Activated CD4-positive, alpha-beta T cell treated with anti-CD3 and anti-CD28 coated beads, Interleukin-2, amount 10 ng/mL, durations not matched to agents 7 days and 5 days (primary cell): ENCODE results near the gene GBGT1. TPM values are rescaled to one million over a fixed set of nuclear protein-coding genes. Genes with fewer than 3 reads are reported as not detected.

Experiments
- CTCF ChIA-PET: fragments of 350-600 bp; sonication (Branson Sonifier 250); formaldehyde crosslinking; loops from one replicate; lab custom pipeline; 2021; ENCODE audit warnings: antibody characterized with exemption; lab: Charles Lee
- POLR2A ChIA-PET: fragments of 350-600 bp; sonication (Branson Sonifier 250); formaldehyde crosslinking; loops from one replicate; lab custom pipeline; 2021; ENCODE audit warnings: antibody characterized with exemption; lab: Charles Lee
- DNase-seq: peaks from one replicate; pipeline ENCODE4 v3.0.0-alpha.2; 2020
- H3K27ac Mint-ChIP-seq: one replicate; pipeline ENCODE4 v1.8.0; 2021; ENCODE audit warnings: mild to moderate bottlenecking, moderate library complexity, mixed read lengths
- H3K27me3 Mint-ChIP-seq: one replicate; pipeline ENCODE4 v1.8.0; 2021; ENCODE audit warnings: mixed read lengths
- H3K36me3 Mint-ChIP-seq: one replicate; pipeline ENCODE4 v1.8.0; 2021; ENCODE audit warnings: low read depth, mixed read lengths
- H3K4me1 Mint-ChIP-seq: one replicate; pipeline ENCODE4 v1.8.0; 2021; ENCODE audit warnings: mixed read lengths
- H3K4me3 Mint-ChIP-seq: one replicate; pipeline ENCODE4 v1.8.0; 2021; ENCODE audit warnings: mild to moderate bottlenecking, moderate library complexity, mixed read lengths
- H3K9me3 Mint-ChIP-seq: one replicate; pipeline ENCODE4 v1.8.0; 2021; ENCODE audit warnings: mixed read lengths
- total RNA-seq, 2 experiments: library from RNA; stranded (reverse); gene quantifications; one replicate each; pipeline ENCODE4 v1.2.3, GENCODE V29; 2021

Gene GBGT1
- total RNA-seq, 2 experiments from 2014 or later: 2.4 to 2.7 TPM

DNA sequence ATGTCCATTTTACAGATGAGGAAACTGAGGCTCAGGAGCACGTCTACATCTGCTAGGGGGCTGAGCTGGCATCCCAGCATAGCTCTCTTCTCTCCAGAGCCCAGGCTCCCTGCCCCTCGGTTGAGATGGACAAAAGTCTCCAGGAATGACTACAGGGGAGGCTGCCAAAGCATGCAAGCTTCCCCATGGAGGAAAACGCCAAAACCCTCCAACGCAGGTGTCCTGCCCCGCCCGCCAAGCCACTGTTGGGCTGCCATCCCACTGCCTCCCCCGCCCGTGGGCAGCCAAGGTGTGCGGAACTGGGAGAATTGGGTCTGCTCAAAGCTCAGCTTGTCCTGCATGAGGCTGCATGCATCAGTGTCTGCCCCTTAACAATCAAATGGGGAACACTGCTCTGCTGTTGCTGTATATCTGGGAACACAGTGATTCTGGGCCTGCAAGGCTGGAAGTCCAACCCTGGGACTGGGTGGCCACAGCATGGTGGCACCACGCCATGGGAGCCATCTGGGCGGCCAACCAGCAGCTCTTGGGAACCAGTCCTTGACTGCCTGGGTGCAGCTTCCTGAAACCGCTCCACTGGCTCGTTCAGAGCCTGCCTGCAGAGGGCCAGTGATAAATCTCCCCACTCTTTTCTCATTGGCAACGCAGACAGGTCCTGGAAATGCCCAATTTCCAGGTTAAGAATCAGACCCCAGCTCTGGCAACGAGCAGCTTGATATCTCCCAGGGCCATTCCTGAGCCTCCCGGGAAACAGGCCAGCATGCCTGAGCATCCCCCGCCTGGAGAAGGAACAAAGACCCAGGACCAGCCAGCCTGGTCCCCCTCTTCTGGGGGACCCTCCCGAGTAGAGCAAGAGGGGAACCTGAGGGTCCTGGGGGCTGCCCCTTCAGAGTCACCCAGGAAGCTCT, 46.2 kb downstream of the GBGT1 start:
- Mint-ChIP-seq H3K9me3 (no peaks in the 10 kb centered on the region), H3K27ac (no peak overlapping the region), H3K4me3 (no peak overlapping the region), H3K4me1 (peaks cover 73% of the 10 kb centered on the region), H3K27me3 (no peaks in the 10 kb centered on the region), H3K36me3 (no peaks in the 10 kb centered on the region)
- DNase-seq: no peak
- CTCF ChIA-PET: interaction anchor here (0.6 to 5.2 kb wide), 8 partner anchors 10 to 173 kb away, joined by 3 to 45 read pairs (median 12); partner anchors contain the start of gene TSC1
- POLR2A ChIA-PET: no interaction called here

DNA sequence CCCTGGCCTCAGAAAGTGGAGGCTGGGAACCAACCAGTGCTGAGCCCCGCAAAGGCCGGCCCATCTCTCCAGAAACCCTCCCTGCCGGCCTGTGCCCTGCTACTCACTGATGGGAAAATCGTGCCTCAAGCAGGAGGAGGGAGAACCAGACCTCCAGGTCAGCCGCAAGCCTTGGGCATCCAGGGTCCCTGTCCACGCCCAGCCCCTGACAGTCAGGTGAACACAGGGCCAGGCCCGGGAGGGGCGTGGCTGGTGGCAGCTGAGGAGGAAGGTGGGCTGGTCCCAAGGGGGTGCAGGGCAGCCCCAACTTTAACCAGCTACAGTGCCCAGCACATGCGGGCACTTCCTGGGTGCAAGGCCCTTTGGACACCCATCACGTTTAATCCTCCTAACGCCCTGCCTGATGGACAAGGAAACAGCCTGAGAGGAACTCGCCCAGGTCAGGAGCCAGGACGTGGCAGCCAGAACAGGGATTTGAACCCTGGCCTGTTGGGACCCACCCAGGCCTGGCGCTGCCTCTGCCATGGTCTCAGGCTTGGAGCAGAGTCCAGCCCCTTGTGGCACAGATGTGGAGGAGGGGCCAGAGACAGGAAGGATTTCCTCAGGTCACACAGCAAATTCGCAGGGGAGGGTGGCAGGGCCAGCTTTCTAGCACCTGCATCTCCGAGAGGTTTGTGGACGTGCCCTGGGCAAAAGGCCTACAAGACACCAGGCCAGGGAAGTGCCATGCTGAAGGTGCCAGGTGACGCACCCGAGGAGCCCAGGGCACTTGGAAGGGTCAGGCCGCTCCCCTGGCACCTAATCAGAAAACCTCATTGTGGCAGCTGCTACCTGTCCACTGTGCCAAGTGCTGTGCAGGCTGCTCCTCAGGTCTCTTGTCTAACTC, 47.1 kb downstream of the GBGT1 start:
- Mint-ChIP-seq H3K4me1 (peaks cover 67% of the 10 kb centered on the region), H3K27me3 (no peaks in the 10 kb centered on the region), H3K36me3 (peaks cover 3% of the 10 kb centered on the region), H3K4me3 (no peak overlapping the region), H3K27ac (no peak overlapping the region), H3K9me3 (no peaks in the 10 kb centered on the region)
- no peak for DNase-seq
- CTCF ChIA-PET: interaction anchor here (0.6 to 5.2 kb wide), 10 partner anchors 9 to 172 kb away, joined by 3 to 45 read pairs (median 7); partner anchors contain the start of gene TSC1
- POLR2A ChIA-PET: no interaction called here

DNA sequence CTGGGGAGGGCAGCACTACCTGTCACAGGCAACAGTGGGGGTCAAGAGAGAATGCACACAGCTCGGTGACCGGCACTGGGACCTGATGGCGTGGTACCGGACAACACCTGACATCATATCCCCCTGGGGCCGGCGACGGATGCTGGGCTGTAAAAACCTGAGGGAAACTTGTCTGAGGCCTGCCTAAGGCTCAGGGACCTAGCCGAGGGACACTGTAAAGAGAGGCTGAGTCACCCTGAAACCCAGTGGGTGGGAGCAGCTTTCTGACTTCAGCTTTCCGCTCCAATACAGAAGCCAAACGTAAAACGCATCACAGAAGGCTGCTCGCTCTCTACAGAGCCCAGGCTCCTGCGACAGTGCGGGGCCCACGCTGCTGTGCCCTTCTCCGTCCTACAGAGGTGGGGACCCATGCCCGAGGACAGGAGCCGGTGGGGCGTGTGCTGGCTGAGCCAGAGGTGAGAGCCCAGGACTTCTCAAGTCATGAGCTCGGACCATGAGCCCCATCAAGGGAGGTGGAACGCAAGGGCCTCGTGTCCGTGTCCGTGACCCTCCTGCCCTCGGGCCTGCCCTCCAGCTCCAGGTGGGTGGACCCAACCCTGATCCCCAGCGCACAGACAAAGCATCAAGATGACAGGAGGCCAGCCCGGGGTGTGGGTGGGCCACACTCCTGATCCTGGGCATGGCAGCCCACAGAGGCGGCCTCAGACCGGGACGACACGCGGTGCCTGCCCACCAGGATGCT, 47.9 kb downstream of the GBGT1 start:
- Mint-ChIP-seq H3K36me3 (peaks cover 3% of the 10 kb centered on the region), H3K4me1 (peaks cover 63% of the 10 kb centered on the region), H3K27me3 (no peaks in the 10 kb centered on the region), H3K4me3 (no peak overlapping the region), H3K9me3 (no peaks in the 10 kb centered on the region), H3K27ac (peak overlapping the region; percentile 69)
- ChIA-PET CTCF (interaction anchor here (1.0 to 5.2 kb wide), 7 partner anchors 10 to 135 kb away, joined by 3 to 45 read pairs (median 9); no protein-coding TSS in a partner anchor), POLR2A (no interaction called here)
- DNase-seq: peak; percentile 53

DNA sequence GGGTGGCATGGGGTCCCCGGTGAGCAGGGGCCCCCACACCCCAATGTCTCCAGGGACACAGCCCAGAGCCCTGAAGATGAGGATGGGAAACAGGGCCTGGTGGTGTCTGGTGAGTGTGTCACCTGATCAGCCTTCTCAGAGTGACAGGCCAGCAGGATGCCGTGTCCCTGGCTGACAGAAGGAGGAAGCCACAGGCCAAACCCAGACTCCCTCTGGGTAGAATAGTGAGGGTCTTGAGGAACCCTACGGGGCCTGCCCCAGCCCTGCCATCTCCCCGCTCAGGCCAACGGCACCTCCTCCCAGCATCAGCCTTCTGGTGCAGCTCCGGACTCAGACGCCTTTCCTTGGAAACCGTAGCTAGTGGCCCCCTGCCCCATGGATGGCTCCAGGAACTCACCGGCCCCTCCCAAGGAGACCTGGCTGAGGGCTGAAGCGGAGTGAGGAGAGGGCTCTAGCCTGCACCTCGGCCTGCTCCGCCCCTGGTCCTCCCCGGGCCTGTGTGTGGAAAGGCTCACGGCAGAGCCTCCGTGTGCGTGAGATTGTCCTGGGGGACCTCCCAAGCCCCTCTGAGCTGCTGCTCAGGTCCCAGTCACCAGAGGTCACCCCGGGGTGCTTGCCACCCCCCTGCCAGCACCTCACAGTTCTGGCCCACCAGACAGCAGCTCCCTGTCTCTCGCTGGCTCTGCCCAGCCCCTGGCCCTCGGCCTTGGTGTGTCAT, 48.7 kb downstream of the GBGT1 start:
- H3K27me3 Mint-ChIP-seq: no peaks in the 10 kb centered on the region
- peaks cover 7% of the 10 kb centered on the region for H3K36me3 Mint-ChIP-seq
- no peak overlapping the region for H3K4me3 Mint-ChIP-seq
- H3K9me3 Mint-ChIP-seq: no peaks in the 10 kb centered on the region
- peak overlapping the region; percentile 60 for H3K27ac Mint-ChIP-seq
- peaks cover 59% of the 10 kb centered on the region for H3K4me1 Mint-ChIP-seq
- no peak for DNase-seq
- ChIA-PET POLR2A (no interaction called here), CTCF (interaction anchor here (1.0 to 5.2 kb wide), 8 partner anchors 9 to 134 kb away, joined by 3 to 45 read pairs (median 8); no protein-coding TSS in a partner anchor)

DNA sequence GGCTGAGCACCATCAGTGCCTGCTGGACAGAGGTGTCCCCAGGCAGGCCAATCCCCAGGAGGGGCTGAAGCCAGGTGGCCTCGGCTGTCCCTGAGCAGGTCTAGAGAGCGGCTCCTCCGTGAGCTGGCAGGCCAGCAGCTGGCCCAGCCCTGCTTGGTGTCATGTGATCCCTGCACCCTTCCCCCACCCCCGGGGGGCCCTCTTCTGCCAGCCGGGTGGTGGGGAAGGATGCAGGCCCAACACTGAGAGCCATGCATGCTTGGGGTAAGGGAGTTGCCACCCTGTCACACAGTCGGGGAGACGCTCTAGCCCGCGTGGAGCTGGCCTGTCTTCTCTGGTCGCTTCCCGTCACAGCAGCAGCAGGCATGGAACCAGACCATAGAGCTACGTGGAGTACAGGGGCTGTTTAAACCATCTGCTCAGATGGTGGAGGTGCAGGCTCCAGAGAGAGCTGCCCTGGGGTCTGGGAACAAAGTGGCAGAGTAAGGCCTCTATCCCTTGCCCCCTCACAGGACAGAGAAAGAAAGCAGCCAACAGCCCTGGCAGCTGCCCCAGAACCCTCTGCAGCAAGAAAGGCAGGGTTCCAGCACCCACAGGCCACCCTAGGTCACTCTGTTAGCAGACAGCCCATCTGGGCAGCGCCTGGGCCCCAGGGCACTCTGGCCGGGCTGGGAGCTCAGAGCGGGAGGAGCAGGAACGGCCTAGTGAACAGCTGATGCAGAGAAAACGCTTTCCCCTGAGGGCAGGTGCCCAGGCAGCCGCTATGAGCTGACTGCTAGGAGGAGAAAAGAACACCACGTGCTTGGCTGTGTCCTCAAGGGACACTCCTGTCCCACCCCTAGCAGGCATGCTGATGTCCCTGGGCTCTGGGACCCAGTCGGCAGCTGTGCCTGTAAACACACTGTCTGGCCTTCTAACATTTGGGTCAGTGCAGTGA, 49.5 kb downstream of the GBGT1 start:
- H3K4me3 Mint-ChIP-seq: no peak overlapping the region
- H3K9me3 Mint-ChIP-seq: no peaks in the 10 kb centered on the region
- CTCF ChIA-PET: interaction anchor here (0.6 to 4.8 kb wide), 6 partner anchors 8 to 401 kb away, joined by 3 to 25 read pairs (median 6); no protein-coding TSS in a partner anchor
- H3K4me1 Mint-ChIP-seq: peaks cover 57% of the 10 kb centered on the region
- peaks cover 12% of the 10 kb centered on the region for H3K36me3 Mint-ChIP-seq
- peak overlapping the region; percentile 25 for H3K27ac Mint-ChIP-seq
- no peak for DNase-seq
- POLR2A ChIA-PET: no interaction called here
- no peaks in the 10 kb centered on the region for H3K27me3 Mint-ChIP-seq

DNA sequence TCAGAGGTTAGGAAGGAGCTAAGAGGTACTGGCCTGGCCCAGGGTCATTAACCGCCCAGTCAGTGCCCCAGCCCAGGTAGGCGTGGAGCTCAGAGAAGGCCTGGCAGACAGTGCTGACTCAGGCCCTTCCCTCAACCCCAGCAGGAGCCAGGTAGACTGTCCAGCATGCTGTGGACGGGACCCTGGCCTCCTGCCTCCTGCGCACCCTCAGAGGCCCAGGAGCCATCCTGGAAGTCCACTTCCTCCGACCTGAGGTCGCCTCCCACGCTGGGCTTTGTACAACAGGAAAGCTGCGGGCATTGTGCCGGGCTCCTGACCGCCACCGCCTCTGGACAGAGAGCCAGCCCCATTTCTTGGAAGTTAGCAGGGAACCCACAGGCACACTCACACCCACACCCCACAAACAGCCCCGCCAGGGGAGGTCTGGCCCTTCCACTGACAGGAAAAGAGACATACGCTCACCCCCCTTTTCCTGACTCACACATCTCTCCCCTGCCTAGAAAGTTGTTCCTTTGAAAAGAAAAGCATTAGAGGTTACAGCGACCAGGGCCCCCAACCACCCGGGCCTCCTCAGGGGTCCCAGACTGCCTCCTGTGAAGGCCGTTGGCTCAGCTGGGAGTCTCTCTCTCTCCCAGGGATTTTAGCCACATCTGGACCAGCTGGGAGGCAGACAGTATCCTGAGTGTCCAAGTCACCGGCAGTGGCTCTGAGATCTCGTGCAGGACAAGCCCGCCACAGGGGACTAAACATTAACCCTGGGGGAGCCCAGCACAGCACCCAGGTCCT, 50.4 kb downstream of the GBGT1 start:
- Mint-ChIP-seq H3K27me3 (no peaks in the 10 kb centered on the region), H3K9me3 (no peaks in the 10 kb centered on the region), H3K4me1 (peaks cover 53% of the 10 kb centered on the region), H3K36me3 (peaks cover 12% of the 10 kb centered on the region), H3K27ac (peak overlapping the region; percentile 82), H3K4me3 (no peak overlapping the region)
- POLR2A ChIA-PET: no interaction called here
- CTCF ChIA-PET: interaction anchor here (0.8 to 4.8 kb wide), 7 partner anchors 7 to 91 kb away, joined by 3 to 25 read pairs (median 4); no protein-coding TSS in a partner anchor
- no peak for DNase-seq

DNA sequence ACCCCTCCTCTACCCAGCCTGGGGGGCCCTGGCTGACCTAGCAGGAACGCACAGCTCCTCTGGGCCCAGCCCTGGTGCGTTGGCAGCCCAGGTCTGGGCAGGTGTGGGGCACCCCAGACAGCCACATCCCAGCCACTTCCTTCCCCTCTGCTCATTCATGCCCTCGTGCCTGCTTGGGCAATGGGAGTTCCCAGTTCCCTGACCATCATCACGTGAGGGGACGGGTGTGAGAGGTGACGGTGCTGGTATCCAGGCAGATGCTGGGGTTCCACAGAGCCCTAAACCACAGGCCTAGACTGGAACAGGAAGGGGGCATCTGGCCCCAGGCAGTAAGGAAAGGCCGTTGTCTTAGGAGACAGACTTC, 51.1 kb downstream of the GBGT1 start:
- POLR2A ChIA-PET: no interaction called here
- Mint-ChIP-seq H3K4me3 (no peak overlapping the region), H3K4me1 (peaks cover 49% of the 10 kb centered on the region)

DNA sequence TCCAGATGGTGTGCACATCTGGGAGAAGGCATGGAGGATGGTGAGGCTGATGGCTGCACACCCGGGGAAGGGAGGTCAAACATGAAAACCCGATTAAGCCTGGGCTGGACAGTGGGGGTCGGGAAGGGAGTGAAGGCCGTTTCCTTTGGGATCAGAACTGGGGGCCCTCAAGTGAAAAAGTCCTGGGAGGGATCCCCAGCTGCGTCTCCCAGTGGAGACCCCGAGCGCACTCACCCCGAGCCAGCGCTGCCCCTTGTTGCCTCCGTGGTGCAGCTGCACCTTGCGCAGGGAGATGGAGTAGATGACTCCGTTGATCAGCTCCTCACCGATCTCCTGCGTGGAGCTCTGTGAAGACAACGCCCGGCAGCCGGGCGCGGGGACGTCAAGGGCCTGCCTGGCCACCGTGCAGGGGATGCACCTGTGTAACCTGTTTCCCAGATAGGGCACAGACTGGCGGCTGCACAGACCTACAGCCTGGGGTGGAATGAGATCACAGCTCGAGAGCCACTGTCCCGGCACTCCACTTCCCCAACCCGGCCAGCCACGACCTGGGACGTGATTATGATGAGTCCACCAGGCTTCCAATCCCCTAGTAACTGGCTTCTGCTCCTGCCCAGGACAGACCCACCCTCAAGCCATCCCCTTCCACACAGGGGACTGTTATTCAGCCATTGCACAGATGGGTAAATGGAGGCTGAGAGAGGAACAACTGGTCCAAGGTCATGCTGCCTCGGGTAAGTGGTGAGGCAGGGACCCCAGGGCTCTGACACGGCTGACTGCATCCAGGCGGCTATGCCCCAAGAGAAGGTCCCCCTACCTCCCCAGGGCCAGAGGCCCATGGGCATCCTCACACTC, 51.7 kb downstream of the GBGT1 start:
- Mint-ChIP-seq H3K27ac (peak overlapping the region; percentile 60), H3K4me3 (no peak overlapping the region), H3K4me1 (peaks cover 43% of the 10 kb centered on the region), H3K27me3 (no peaks in the 10 kb centered on the region), H3K9me3 (no peaks in the 10 kb centered on the region), H3K36me3 (peaks cover 17% of the 10 kb centered on the region)
- no peak for DNase-seq
- CTCF ChIA-PET: interaction anchor here (1.0 to 1.7 kb wide), 6 partner anchors 11 to 90 kb away, joined by 3 to 7 read pairs (median 4); no protein-coding TSS in a partner anchor
- POLR2A ChIA-PET: no interaction called here

More for the DNA sequence above, 51.1 kb downstream of the GBGT1 start:
- Mint-ChIP-seq H3K27ac (peak overlapping the region; percentile 50), H3K36me3 (peaks cover 15% of the 10 kb centered on the region), H3K9me3 (no peaks in the 10 kb centered on the region), H3K27me3 (no peaks in the 10 kb centered on the region)
- CTCF ChIA-PET: interaction anchor here (1.0 to 1.7 kb wide), 4 partner anchors 21 to 90 kb away, joined by 3 to 7 read pairs (median 4); no protein-coding TSS in a partner anchor
- no peak for DNase-seq

DNA sequence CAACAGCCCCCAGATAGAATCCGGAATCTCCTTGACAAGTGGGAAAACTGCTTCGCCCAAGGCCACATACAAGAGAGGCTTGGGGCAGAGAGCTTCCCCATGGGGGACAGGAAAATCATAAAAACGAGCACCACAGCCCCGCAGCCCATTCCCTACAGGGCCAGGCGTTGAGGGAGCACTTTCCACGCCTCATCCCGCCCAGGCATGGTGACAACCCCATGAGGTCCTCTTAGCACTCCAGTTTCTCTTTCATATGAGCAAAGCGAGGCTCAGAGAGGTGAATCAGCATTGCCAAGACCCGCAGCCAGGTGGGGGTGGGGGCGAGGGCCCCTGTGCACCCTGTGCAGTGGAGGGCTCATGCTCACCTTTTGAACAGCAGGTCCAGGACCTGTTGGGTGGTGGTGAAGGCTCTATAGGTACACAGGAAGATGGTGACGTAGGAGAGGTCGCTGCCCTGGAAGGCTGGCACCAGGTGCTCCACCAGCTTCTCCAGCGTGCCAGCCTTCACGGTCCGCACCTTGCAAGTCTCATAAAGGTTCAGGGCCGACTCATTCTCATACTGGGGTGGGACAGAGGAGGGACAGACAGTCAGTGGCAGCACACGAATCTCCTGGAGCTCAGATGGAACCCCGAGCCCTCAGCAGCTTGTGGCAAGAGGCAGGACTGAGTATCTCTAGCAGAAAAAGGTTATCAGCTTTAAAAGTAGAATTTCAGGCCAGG, 53.6 kb downstream of the GBGT1 start:
- Mint-ChIP-seq H3K27me3 (no peaks in the 10 kb centered on the region), H3K27ac (no peak overlapping the region), H3K4me1 (peaks cover 30% of the 10 kb centered on the region), H3K9me3 (no peaks in the 10 kb centered on the region), H3K36me3 (peaks cover 23% of the 10 kb centered on the region), H3K4me3 (no peak overlapping the region)
- CTCF ChIA-PET: interaction anchor here (1.2 to 10.6 kb wide), 4 partner anchors 9 to 36 kb away, joined by 3 to 110 read pairs (median 5); no protein-coding TSS in a partner anchor
- no peak for DNase-seq
- POLR2A ChIA-PET: no interaction called here
